ENCODE data around the gene SH2D3C. TPM values are rescaled to one million over a fixed set of nuclear protein-coding genes. Genes with fewer than 3 reads are reported as not detected.

Gene SH2D3C
- total RNA-seq, 2 experiments from 2014 or later, result 29.9 to 30.3 TPM

- H3K4me3 Mint-ChIP-seq, result peak overlapping the region; percentile 37
- CTCF ChIA-PET, result interaction anchor here (1.8 kb wide), 1 partner anchor 14 kb away, joined by 11 read pairs; the partner anchor contains the start of gene TOR2A
- peak overlapping the region; percentile 89 for H3K27ac Mint-ChIP-seq
- no peaks in the 10 kb centered on the region for H3K9me3 Mint-ChIP-seq
- DNase-seq, result peak; percentile 46
- no peak for ATAC-seq
- POLR2A ChIA-PET, result interaction anchor here (2.2 kb wide), 1 partner anchor 9 kb away, joined by 7 read pairs; no protein-coding TSS in a partner anchor
- no peaks in the 10 kb centered on the region for H3K36me3 Mint-ChIP-seq (ENCODE audit: low read depth)
- intact Hi-C loops (cut with micrococcal nuclease), result no loop called here
- H3K27me3 Mint-ChIP-seq, result no peaks in the 10 kb centered on the region
- H3K4me1 Mint-ChIP-seq (ENCODE audit: low read depth), result peaks cover 27% of the 10 kb centered on the region
- TF ChIP-seq CTCF (IDR thresholded peaks at IDR 0.05), result no peak
Measured at GRCh38 chr9:127720031-127720864, 58.2 kb downstream of the SH2D3C start.

DNA sequence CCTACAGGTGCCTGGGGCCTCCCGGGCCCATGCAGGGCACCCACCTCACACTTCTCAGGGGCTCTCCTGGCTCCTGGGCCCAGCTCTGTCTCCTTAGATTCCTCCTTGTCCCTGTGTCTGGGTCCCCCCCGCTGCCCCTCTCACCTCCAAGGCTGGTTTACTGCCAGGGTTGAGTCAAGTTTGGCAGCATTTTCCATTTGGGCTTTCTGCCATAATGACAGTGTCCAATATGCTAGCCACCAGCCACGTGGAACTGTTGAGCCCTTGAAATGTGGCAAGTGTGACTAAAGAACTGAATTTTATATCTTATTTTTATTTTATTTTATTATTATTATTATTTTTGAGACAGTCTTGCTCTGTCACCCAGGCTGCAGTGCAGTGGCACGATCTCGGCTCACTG, 60.7 kb downstream of the SH2D3C start:
- H3K9me3 Mint-ChIP-seq, result no peaks in the 10 kb centered on the region
- intact Hi-C loops (cut with micrococcal nuclease), result no loop called here
- no peak overlapping the region for H3K4me3 Mint-ChIP-seq
- CTCF ChIA-PET, result interaction anchor here (1.2 to 4.1 kb wide), 3 partner anchors 17 to 152 kb away, joined by 3 to 25 read pairs (median 3); partner anchors contain the start of gene TOR2A
- ATAC-seq (no peak), DNase-seq (no peak)
- H3K36me3 Mint-ChIP-seq (ENCODE audit: low read depth), result no peaks in the 10 kb centered on the region
- no peak for TF ChIP-seq CTCF (IDR thresholded peaks at IDR 0.05)
- POLR2A ChIA-PET, result interaction anchor here (1.0 kb wide), 2 partner anchors 17 to 78 kb away, joined by 3 read pairs; no protein-coding TSS in a partner anchor
- H3K27me3 Mint-ChIP-seq, result no peaks in the 10 kb centered on the region
- H3K4me1 Mint-ChIP-seq (ENCODE audit: low read depth), result peaks cover 34% of the 10 kb centered on the region
- H3K27ac Mint-ChIP-seq, result no peak overlapping the region

- intact Hi-C loops (cut with micrococcal nuclease), result no loop called here
- no peak for TF ChIP-seq CTCF (IDR thresholded peaks at IDR 0.05)
- H3K4me1 Mint-ChIP-seq (ENCODE audit: low read depth), result peaks cover 35% of the 10 kb centered on the region
- no peaks in the 10 kb centered on the region for H3K27me3 Mint-ChIP-seq
- H3K27ac Mint-ChIP-seq, result peak overlapping the region; percentile 93
- H3K4me3 Mint-ChIP-seq, result peak overlapping the region; percentile 89
- CTCF ChIA-PET, result interaction anchor here (0.8 to 4.1 kb wide), 3 partner anchors 19 to 154 kb away, joined by 3 to 25 read pairs (median 4); partner anchors contain the start of gene TOR2A
- POLR2A ChIA-PET, result interaction anchor here (1.3 to 4.1 kb wide), 5 partner anchors 9 to 269 kb away, joined by 5 to 26 read pairs (median 7); partner anchors contain the start of gene TOR2A
- no peaks in the 10 kb centered on the region for H3K9me3 Mint-ChIP-seq
- ATAC-seq (no peak), DNase-seq (no peak)
- H3K36me3 Mint-ChIP-seq (ENCODE audit: low read depth), result no peaks in the 10 kb centered on the region
Measured at GRCh38 chr9:127716412-127716811, 62.1 kb downstream of the SH2D3C start.

GRCh38 chr9:127715470-127716337, 62.8 kb downstream of the SH2D3C start, which contains the start of the genes PTRH1 and TTC16:
Gene PTRH1, minus strand, starts transcription at chr9:127715663. Its CDS starts 24 bp downstream, at chr9:127715639.
Gene TTC16, plus strand, starts transcription at chr9:127716079. Its CDS starts 67 bp downstream, at chr9:127716146.
- POLR2A ChIA-PET, result interaction anchor here (0.8 to 4.1 kb wide), 12 partner anchors 9 to 268 kb away, joined by 3 to 26 read pairs (median 4); partner anchors contain the start of gene TOR2A

More at GRCh38 chr9:127715470-127716337, 62.8 kb downstream of the SH2D3C start, which contains the start of the genes PTRH1 and TTC16:
- no peaks in the 10 kb centered on the region for H3K27me3 Mint-ChIP-seq
- H3K4me1 Mint-ChIP-seq (ENCODE audit: low read depth), result peaks cover 36% of the 10 kb centered on the region
- H3K4me3 Mint-ChIP-seq, result peak within 1 kb of the TSS; percentile 89
- DNase-seq (peak; percentile 98), ATAC-seq (peak; percentile 95)
- H3K27ac Mint-ChIP-seq, result peak within 1 kb of the TSS; percentile 93
- H3K9me3 Mint-ChIP-seq, result no peaks in the 10 kb centered on the region
- CTCF ChIA-PET, result interaction anchor here (0.6 to 4.1 kb wide), 7 partner anchors 17 to 179 kb away, joined by 3 to 25 read pairs (median 3); partner anchors contain the start of gene TOR2A
- no peaks in the 10 kb centered on the region for H3K36me3 Mint-ChIP-seq (ENCODE audit: low read depth)
- intact Hi-C loops (cut with micrococcal nuclease), result no loop called here
- no peak for TF ChIP-seq CTCF (IDR thresholded peaks at IDR 0.05)
